ENCODE measurements around the gene CDKN1C. TPM values are rescaled to one million over a fixed set of nuclear protein-coding genes. Genes with fewer than 3 reads are reported as not detected.

CDKN1C gene
- total RNA-seq, 1 donor from 2014 or later = 2.0 TPM

DNA sequence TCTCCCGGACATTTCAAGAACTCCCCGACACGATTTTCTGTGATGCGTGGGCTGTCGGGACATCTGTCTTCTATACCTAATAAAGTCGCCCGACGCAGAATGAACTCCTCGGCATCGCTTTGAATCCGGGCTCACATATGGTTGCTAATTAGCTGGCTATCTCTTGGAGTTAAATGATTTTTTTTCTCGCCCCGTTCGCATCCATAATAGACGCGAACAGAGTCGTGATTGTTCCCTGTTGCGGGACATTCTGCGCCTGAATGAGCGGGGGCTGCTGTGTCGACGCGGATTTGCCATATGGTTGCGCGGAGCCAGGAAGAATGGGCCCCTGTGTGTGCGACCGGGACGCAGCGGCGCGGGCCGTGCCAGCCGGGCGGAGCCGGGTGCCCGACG lies 16.4 kb downstream of the CDKN1C start:
- peaks cover 2% of the 10 kb centered on the region for H3K4me1 Mint-ChIP-seq
- H3K9me3 Mint-ChIP-seq = no peaks in the 10 kb centered on the region
- no peak overlapping the region for H3K4me3 Mint-ChIP-seq
- no peaks in the 10 kb centered on the region for H3K36me3 Mint-ChIP-seq (ENCODE audit: low read depth)
- no peak for DNase-seq
- H3K27me3 Mint-ChIP-seq = peaks cover 54% of the 10 kb centered on the region
- no peak overlapping the region for H3K27ac Mint-ChIP-seq
- intact Hi-C loops (cut with micrococcal nuclease) = no loop called here

DNA sequence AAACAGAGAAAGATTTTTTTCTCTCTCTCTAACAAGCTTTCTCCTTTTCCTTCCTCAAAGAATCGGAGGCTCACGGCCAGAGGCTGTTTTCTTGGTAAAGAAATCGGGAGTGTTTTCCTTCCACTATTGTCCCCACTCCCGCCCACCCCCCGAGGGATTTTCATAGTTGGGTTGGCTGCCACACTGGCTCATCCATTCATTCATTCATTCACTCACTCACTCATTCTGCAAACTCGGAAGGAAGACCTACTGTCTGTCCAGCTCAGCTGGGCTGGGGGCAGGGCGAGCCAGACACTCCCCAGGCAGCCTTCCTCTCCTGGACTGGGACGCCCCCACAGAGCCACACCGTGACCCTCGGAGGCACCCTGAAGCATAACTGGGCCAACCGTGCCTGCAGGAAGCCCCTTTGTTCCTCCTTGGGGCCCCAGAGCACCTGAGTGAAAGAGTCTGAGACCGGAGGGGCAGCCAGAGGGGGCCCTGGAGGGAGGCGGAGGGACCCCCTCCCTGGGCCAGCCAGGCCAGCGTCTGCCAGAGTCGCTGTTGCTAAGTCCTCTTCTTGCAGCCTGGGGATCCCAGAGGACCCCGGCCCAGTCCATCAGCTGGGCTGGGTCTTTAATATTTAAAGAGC lies 17.0 kb downstream of the CDKN1C start:
- Mint-ChIP-seq H3K27me3 (peaks cover 59% of the 10 kb centered on the region), H3K4me1 (peaks cover 2% of the 10 kb centered on the region), H3K4me3 (peak overlapping the region; percentile 57), H3K36me3 (ENCODE audit: low read depth) (no peaks in the 10 kb centered on the region), H3K27ac (no peak overlapping the region), H3K9me3 (no peaks in the 10 kb centered on the region)
- no peak for DNase-seq
- intact Hi-C loops (cut with micrococcal nuclease) = no loop called here

DNA sequence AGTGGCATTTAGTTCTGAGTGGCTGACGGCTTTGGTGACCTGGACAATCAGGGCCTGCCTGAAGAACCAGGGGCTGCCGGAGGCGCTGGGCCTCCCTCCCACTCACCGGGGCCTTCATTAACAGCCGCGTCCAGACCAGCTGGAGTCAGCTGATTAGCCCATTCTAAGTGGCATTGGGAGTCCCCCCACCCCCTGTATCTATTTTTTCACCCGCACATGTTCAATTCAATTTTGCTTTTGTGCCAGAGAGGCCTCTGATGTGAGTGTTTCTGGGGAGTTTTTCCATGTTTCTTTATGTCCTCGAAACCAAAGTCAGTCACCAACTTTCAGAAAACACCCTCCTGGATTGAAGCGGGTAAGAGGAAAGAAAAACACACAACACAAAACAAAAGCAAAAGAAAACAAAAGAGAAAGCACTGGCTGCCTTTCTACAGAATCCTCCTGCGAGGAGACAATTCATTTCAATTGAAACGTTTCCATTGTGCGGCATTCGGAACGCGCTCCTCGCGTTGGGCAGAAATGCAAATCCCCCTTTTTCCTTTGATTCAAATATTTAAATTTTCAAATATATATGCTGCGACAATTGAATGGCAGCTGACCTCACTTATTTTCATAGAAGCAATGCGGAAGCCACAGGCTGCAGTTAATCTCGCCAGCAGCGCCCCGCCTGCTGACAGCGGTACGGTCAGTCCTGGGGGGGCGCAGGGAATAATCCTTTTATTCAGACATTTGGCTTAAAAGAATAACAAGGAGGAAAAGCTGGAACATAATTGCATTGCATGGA lies 17.7 kb downstream of the CDKN1C start:
- intact Hi-C loops (cut with micrococcal nuclease) = no loop called here
- Mint-ChIP-seq H3K27me3 (peaks cover 63% of the 10 kb centered on the region), H3K9me3 (no peaks in the 10 kb centered on the region), H3K4me3 (no peak overlapping the region), H3K4me1 (peaks cover 2% of the 10 kb centered on the region), H3K36me3 (ENCODE audit: low read depth) (no peaks in the 10 kb centered on the region), H3K27ac (no peak overlapping the region)
- DNase-seq = no peak

DNA sequence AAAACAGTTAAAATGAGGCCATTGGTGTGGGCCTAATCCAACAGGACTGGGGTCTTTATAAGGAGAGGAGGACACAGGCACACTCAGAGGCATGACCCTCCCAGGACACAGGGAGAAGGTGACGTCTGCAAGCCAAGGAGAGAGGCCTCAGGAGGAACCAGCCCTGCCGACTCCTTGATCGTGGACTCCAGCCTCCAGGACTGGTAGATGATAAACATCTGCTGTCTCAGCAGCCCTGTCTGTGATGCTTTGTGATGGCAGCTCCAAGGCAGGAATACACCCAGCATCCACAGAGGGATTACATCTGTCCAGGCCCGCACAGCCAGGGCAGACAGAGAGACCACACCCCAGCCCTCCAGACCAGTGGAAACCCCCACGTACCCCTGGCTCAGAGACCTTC lies 18.4 kb downstream of the CDKN1C start:
- Mint-ChIP-seq H3K9me3 (no peaks in the 10 kb centered on the region), H3K27me3 (peaks cover 63% of the 10 kb centered on the region), H3K4me1 (peaks cover 2% of the 10 kb centered on the region), H3K36me3 (ENCODE audit: low read depth) (no peaks in the 10 kb centered on the region), H3K4me3 (no peak overlapping the region), H3K27ac (no peak overlapping the region)
- intact Hi-C loops (cut with micrococcal nuclease) = no loop called here
- no peak for DNase-seq

DNA sequence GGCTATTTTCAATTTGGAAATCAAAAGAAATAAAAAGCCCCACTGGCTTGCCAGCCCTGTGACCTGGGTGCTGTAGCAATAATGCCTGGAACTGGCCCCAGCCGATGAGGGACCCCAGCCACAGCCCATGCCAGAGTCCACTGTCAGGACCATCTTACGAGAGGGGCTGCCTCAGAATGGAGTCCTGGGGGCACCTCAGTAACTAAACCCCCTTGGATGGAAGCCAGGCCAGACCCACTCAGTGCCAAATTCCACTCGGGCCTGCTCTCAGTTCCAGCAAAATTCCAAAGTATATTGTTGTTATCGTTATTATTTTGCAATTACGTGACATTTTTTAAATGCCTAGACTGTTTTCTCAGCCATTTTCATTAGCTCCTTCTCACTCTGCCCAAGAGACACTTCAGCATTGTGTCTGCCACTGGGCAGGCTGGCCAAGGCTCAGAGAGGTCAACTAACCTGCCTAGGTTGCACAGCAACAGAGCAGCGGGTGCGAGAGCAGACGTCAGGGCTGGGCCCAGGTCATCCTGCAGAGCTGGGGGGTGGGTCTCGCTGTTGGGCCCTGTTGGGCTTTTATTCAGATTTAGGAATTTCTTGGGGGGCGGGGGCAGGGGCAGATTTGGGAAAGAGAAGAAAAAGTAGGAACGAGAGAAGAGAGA lies 19.5 kb downstream of the CDKN1C start:
- no peaks in the 10 kb centered on the region for H3K36me3 Mint-ChIP-seq (ENCODE audit: low read depth)
- H3K4me1 Mint-ChIP-seq = peaks cover 2% of the 10 kb centered on the region
- DNase-seq = no peak
- no peak overlapping the region for H3K4me3 Mint-ChIP-seq
- no peak overlapping the region for H3K27ac Mint-ChIP-seq
- no peaks in the 10 kb centered on the region for H3K9me3 Mint-ChIP-seq
- H3K27me3 Mint-ChIP-seq = peaks cover 60% of the 10 kb centered on the region
- intact Hi-C loops (cut with micrococcal nuclease) = no loop called here

DNA sequence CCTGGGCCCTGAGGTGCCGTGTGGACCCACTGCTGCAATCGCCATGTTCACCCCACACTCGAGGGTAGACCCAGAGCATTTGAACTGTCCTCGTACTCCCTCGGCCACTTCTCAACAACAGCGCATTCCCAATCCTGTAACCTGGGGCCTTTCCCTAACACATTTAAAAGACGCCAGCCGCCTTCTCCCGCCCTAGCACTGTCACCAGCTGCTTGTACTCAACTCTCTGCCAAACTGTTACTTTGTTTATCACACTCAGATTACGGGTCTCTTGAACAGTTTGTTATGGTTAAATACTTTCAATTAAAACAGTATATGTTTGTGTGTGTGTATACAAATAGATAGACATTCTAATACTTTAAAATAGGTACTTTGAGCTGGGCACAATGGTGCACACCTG lies 20.7 kb downstream of the CDKN1C start:
- Mint-ChIP-seq H3K4me3 (no peak overlapping the region), H3K9me3 (no peaks in the 10 kb centered on the region), H3K36me3 (ENCODE audit: low read depth) (no peaks in the 10 kb centered on the region), H3K4me1 (peaks cover 2% of the 10 kb centered on the region), H3K27me3 (peaks cover 60% of the 10 kb centered on the region), H3K27ac (no peak overlapping the region)
- no peak for DNase-seq
- intact Hi-C loops (cut with micrococcal nuclease) = no loop called here

DNA sequence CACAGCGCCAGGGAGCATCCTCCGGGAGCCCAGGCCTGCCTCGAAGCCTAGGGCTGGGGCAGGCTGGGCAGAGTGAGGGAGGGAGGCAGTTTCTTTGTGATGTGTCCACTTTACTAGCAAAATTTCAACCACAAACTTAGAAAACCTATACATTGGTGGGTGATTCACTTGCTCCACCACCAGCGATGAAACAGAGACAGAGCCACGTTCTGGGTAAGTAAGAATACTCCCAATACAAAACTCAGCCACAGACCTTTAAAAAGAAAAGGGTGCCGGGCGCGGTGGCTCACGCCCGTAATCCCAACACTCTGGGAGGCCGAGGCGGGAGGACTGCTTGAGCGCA lies 22.3 kb downstream of the CDKN1C start:
- Mint-ChIP-seq H3K4me3 (no peak overlapping the region), H3K27me3 (peaks cover 52% of the 10 kb centered on the region), H3K4me1 (no peaks in the 10 kb centered on the region), H3K9me3 (no peaks in the 10 kb centered on the region), H3K36me3 (ENCODE audit: low read depth) (no peaks in the 10 kb centered on the region), H3K27ac (no peak overlapping the region)
- no peak for DNase-seq
- intact Hi-C loops (cut with micrococcal nuclease) = no loop called here

DNA sequence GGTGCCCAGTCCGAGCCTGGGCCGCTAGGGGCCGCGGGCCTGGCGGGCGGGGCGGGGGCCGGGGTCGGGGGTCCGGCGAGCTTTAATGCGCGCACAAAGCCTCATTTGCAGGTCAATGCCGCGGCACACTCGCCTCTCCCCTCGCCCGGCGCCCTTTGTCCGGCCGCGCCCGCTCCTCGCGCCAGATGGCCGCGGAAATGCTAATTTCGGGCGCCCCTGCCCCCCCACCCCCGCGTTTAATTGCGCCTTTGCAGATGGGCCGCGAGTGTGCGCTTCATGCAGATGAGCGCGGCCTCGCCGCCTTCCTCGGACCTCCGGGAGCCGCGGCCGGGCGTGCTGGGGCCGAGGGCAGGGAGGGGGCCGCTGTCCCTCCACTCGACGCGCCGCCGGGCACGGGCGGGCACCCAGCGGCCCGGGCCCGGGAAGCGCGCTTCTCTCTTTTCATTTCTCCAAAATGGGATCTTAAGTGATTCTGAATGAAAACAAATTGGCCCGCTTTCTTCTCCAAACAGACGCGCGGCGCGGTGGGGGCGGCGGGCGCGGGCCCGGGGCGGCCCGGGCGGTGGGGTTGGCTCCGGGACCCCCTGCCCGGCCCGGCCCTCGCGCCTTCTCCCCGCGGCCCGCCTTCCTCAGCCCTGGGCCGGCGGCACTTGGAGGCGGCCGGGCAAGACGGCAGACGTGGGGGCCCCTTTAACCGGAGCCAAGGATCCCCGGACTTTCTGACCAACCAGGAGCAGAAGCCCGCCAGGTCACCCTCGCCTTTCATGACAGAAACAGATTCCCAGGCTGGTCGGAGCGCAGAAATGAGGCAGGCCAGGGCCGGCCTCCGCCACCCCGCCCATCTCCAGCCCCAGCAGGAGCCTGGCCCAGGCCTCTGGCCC lies 22.9 kb downstream of the CDKN1C start:
- H3K27ac Mint-ChIP-seq = no peak overlapping the region
- no peak overlapping the region for H3K4me3 Mint-ChIP-seq
- H3K9me3 Mint-ChIP-seq = no peaks in the 10 kb centered on the region
- no peak for DNase-seq
- no peaks in the 10 kb centered on the region for H3K4me1 Mint-ChIP-seq
- H3K36me3 Mint-ChIP-seq (ENCODE audit: low read depth) = no peaks in the 10 kb centered on the region
- intact Hi-C loops (cut with micrococcal nuclease) = no loop called here
- H3K27me3 Mint-ChIP-seq = peaks cover 46% of the 10 kb centered on the region

DNA sequence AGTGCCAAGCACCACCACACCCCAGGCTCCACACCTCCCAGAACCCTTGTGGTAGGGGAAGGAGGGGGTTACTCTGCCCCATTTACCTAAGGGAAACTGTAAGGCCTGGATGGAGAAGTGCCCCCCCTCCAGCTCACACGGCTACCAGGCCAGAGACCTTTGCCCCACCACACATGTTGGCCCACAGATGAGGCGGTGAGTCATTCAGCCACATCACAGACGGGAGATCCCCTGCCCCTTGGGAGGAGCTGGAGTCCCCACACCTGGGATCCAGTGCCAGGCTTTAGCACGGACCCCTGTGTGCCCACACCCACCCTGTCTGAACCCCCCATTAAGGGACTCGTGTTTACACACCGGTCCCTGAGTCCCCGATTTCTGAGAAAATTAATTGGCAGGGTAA lies 24.9 kb downstream of the CDKN1C start:
- intact Hi-C loops (cut with micrococcal nuclease) = no loop called here
- H3K27ac Mint-ChIP-seq = no peak overlapping the region
- DNase-seq = no peak
- no peaks in the 10 kb centered on the region for H3K9me3 Mint-ChIP-seq
- H3K4me1 Mint-ChIP-seq = no peaks in the 10 kb centered on the region
- no peak overlapping the region for H3K4me3 Mint-ChIP-seq
- H3K36me3 Mint-ChIP-seq (ENCODE audit: low read depth) = no peaks in the 10 kb centered on the region
- peaks cover 34% of the 10 kb centered on the region for H3K27me3 Mint-ChIP-seq

DNA sequence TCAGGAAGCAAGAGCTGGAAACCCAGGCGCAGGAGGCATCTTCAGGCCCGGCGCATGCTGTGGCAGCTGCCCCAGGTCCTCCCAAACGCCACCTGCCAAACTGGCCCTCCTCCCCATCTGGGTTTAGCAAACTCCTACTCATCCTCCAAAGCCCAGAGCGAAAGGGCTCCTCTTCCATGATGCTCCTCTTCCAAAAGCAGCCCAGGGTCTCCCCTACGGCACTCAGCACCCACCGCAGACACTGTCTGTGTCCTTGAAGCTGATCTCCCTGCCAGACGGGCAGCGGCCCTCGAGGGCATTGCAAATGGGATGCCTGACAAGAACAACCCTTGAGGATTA lies 25.9 kb downstream of the CDKN1C start:
- DNase-seq = no peak
- peaks cover 29% of the 10 kb centered on the region for H3K27me3 Mint-ChIP-seq

DNA sequence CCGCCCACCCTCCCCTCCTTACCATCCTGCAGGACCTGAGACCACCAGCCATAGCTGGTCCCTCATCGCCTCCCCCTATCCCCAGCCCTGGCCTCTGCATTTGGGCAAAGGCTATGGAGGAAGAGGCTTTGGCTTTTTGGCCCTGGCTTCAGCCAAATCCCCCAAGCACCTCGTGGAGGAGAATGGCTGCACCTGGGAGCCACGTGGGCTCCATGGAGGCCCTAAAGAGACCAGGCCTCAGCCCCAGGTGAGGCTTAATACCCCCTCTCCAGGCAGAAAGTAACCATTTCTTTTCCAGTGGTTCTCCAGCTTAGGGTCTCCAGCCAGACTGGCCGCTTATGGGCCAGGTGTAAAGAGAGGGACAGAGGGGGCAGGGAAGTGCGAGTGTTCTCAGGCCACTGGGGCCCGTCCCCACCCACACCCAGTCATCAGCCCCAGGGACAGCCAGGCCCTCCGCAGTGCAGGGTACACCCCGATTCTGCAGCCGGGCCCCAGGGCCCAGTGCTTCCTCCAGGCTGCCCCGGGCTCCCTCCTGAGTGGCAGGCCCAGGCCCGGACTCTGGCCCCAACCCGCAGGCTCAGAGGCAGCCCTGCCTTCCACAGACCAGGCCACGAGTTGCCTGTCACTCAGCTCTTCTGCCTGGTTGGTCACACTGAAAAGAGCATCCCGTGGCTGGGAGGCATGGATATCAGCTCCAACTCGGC lies 26.4 kb downstream of the CDKN1C start:
- Mint-ChIP-seq H3K4me1 (no peaks in the 10 kb centered on the region), H3K27me3 (peaks cover 25% of the 10 kb centered on the region), H3K36me3 (ENCODE audit: low read depth) (no peaks in the 10 kb centered on the region), H3K27ac (no peak overlapping the region), H3K9me3 (no peaks in the 10 kb centered on the region), H3K4me3 (no peak overlapping the region)
- no peak for DNase-seq
- intact Hi-C loops (cut with micrococcal nuclease) = no loop called here

More for the DNA sequence above, 25.9 kb downstream of the CDKN1C start:
- H3K9me3 Mint-ChIP-seq = no peaks in the 10 kb centered on the region
- no peaks in the 10 kb centered on the region for H3K36me3 Mint-ChIP-seq (ENCODE audit: low read depth)
- intact Hi-C loops (cut with micrococcal nuclease) = no loop called here
- no peak overlapping the region for H3K27ac Mint-ChIP-seq
- no peak overlapping the region for H3K4me3 Mint-ChIP-seq
- no peaks in the 10 kb centered on the region for H3K4me1 Mint-ChIP-seq

DNA sequence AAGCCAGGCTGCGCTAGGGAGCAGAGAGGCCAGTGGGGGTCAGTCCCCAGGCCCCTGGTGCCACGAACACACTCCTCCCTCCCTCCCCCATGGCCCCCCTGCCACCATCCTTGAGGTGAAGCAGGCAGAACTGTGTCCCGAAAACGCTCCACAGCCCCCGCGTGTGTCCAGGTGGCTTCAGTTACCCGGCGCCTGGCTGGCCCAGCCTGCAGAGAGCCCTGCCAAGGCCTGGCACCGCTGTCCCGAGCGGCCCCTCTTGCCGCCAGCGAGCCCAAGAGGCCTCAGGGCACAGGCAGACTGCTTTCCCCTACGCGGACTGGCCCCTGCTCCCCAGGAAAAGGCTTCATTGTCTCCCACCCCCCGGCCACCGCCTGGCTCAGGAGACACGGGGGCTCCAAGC lies 27.7 kb downstream of the CDKN1C start:
- Mint-ChIP-seq H3K27me3 (peaks cover 15% of the 10 kb centered on the region), H3K9me3 (no peaks in the 10 kb centered on the region), H3K27ac (no peak overlapping the region), H3K4me1 (no peaks in the 10 kb centered on the region), H3K36me3 (ENCODE audit: low read depth) (no peaks in the 10 kb centered on the region), H3K4me3 (no peak overlapping the region)
- intact Hi-C loops (cut with micrococcal nuclease) = no loop called here
- DNase-seq = no peak

DNA sequence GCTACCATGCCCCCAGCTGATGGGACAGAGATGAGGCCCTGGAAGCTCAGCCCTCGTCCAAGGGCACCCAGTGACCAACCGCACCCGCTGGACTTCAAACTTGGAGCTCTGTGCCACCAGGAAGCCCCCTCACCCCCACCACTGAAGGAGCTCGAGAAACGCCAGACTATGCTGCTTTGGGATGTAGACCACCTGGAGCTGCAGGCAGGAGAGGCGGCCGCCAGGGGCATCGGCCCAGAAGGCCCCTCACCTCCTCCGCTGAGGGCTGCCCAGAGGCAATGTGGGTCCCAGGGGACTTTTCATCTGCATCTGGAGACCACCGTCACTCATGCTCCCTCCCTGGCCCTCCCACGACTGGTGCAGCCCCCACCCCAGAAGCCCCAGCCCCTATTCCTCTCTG lies 28.3 kb downstream of the CDKN1C start:
- no peaks in the 10 kb centered on the region for H3K4me1 Mint-ChIP-seq
- H3K9me3 Mint-ChIP-seq = no peaks in the 10 kb centered on the region
- peaks cover 15% of the 10 kb centered on the region for H3K27me3 Mint-ChIP-seq

More for the DNA sequence above, 28.3 kb downstream of the CDKN1C start:
- H3K4me3 Mint-ChIP-seq = no peak overlapping the region
- H3K36me3 Mint-ChIP-seq (ENCODE audit: low read depth) = no peaks in the 10 kb centered on the region
- intact Hi-C loops (cut with micrococcal nuclease) = no loop called here
- no peak overlapping the region for H3K27ac Mint-ChIP-seq
- DNase-seq = no peak

All from activated CD4-positive, alpha-beta T cell treated with anti-CD3 and anti-CD28 coated beads, Interleukin-2, amount 10 ng/mL, durations not matched to agents 24 days and 14 days (primary cell).